HCT116 (cell line): ENCODE data around the gene CCDC183. TPM values are rescaled to one million over a fixed set of nuclear protein-coding genes. Genes with fewer than 3 reads are reported as not detected.

Source experiments
- ATAC-seq: fragments of 200-7000 bp; cut with Tn5 transposase; 2 replicates; pipeline ENCODE4 v1.9.1; 2020; ENCODE audit warnings: mild to moderate bottlenecking, moderate library complexity
- BruUV-seq: library from RNA; stranded (reverse); fragments of 400-500 nt; replicated peaks from 2 replicates; lab custom pipeline; 2021; lab: Mats Ljungman, UMichigan
- CTCF ChIA-PET: fragments of 300-600 bp; sonication (Branson Sonifier 250); formaldehyde crosslinking; loops from one replicate; lab custom pipeline; 2021; ENCODE audit warnings: antibody characterized with exemption; lab: Charles Lee
- POLR2A ChIA-PET: fragments of 300-600, 350-600 bp; sonication (Branson Sonifier 250); formaldehyde crosslinking; loops from one replicate; lab custom pipeline; 2021; ENCODE audit warnings: antibody characterized with exemption; lab: Charles Lee
- RAD21 ChIA-PET, 2 experiments: fragments of 300-600 bp; sonication (Branson Sonifier 250); formaldehyde crosslinking; loops; one replicate each; lab custom pipeline; 2023; ENCODE audit warnings: low total read pairs in 2 of 2; ENCODE audit not compliant: uncharacterized antibody in 2 of 2, unreplicated experiment in 2 of 2, low non-redundant PET in 1 of 2; lab: Charles Lee
- DNase-seq: peaks from one replicate; pipeline ENCODE4 v3.0.0-alpha.2; 2010; ENCODE audit warnings: low read depth, low spot score
- H2AFZ ChIP-seq: fragments of 200-600 bp; shearing (Covaris generic), sonication (generic); 2 replicates; pipeline ENCODE4 v1.6.1; 2017; ENCODE audit warnings: low read depth, mixed run types, mixed read lengths, antibody characterized with exemption, low read length; ENCODE audit not compliant: poor library complexity, severe bottlenecking
- H3K27ac ChIP-seq: 2 replicates; pipeline ENCODE4 v1.5.1; 2012; ENCODE audit warnings: low read depth, low read length
- H3K27me3 ChIP-seq: fragments of 200-600 bp; sonication (generic); 2 replicates; pipeline ENCODE4 v1.6.1; 2016; ENCODE audit warnings: mixed run types, low read length, mixed read lengths; ENCODE audit not compliant: insufficient read depth
- H3K36me3 ChIP-seq, 2 experiments: fragments of 200-500 bp in 1 of 2; fragments of 200-600 bp in 1 of 2; sonication (Bioruptor generic) in 1 of 2; sonication (generic) in 1 of 2; 2 replicates each; pipeline versions ENCODE4 v1.5.1 to v1.6.1; 2014 to 2016; ENCODE audit warnings: low read length in 2 of 2, inconsistent platforms in 1 of 2, mixed read lengths in 1 of 2, mixed run types in 1 of 2; ENCODE audit not compliant: insufficient read depth in 2 of 2, control insufficient read depth in 1 of 2
- H3K4me1 ChIP-seq, 2 experiments: fragments of 200-600 bp in 1 of 2; sonication (generic) in 1 of 2; 2 replicates each; pipeline versions ENCODE4 v1.5.1 to v1.6.1; 2012 to 2017; ENCODE audit warnings: low read length in 2 of 2, inconsistent platforms in 1 of 2, mild to moderate bottlenecking in 1 of 2, mixed read lengths in 1 of 2, mixed run types in 1 of 2, moderate library complexity in 1 of 2; ENCODE audit not compliant: insufficient read depth in 2 of 2, control insufficient read depth in 1 of 2
- H3K4me2 ChIP-seq: fragments of 200-600 bp; sonication (generic); 2 replicates; pipeline ENCODE4 v1.6.1; 2017; ENCODE audit warnings: mixed run types, low read length, mixed read lengths
- H3K4me3 ChIP-seq, 2 experiments: fragments of 200-600 bp in 1 of 2; sonication (generic) in 1 of 2; replicated peaks in 1 of 2; 2 replicates each; pipeline ENCODE4 v1.5.1; 2011 to 2016; ENCODE audit warnings: low read length in 2 of 2, control low read depth in 1 of 2, low read depth in 1 of 2, mild to moderate bottlenecking in 1 of 2, mixed read lengths in 1 of 2, mixed run types in 1 of 2
- H3K79me2 ChIP-seq: fragments of 200-600 bp; sonication (generic); 2 replicates; pipeline ENCODE4 v1.6.1; 2017; ENCODE audit warnings: mild to moderate bottlenecking, mixed run types, low read length, moderate library complexity, mixed read lengths; ENCODE audit not compliant: insufficient read depth
- H3K9ac ChIP-seq: fragments of 200-600 bp; sonication (generic); 2 replicates; pipeline ENCODE4 v1.6.1; 2016; ENCODE audit warnings: low read length, mixed read lengths
- H3K9me2 ChIP-seq: fragments of 200-600 bp; sonication (generic), shearing (Covaris generic); 2 replicates; pipeline ENCODE4 v1.6.1; 2017; ENCODE audit warnings: mixed run types, mild to moderate bottlenecking, moderate library complexity; ENCODE audit not compliant: insufficient read depth
- H3K9me3 ChIP-seq, 2 experiments: fragments of 200-500 bp in 1 of 2; fragments of 200-600 bp in 1 of 2; sonication (Bioruptor generic) in 1 of 2; sonication (generic) in 1 of 2; 2 replicates each; pipeline ENCODE4 v1.6.1; 2014 to 2017; ENCODE audit warnings: low read length in 2 of 2, mixed read lengths in 2 of 2, inconsistent platforms in 1 of 2, low read depth in 1 of 2, mild to moderate bottlenecking in 1 of 2, mixed run types in 1 of 2, moderate library complexity in 1 of 2; ENCODE audit not compliant: control insufficient read depth in 1 of 2, insufficient read depth in 1 of 2
- H4K20me1 ChIP-seq: fragments of 200-600 bp; sonication (generic), shearing (Covaris generic); 2 replicates; pipeline ENCODE4 v1.6.1; 2017; ENCODE audit warnings: mixed run types, mild to moderate bottlenecking, moderate library complexity; ENCODE audit not compliant: insufficient read depth
- CTCF ChIP-seq, 3 experiments: fragments of 200-600 bp in 1 of 3; sonication (generic) in 1 of 3; IDR thresholded peaks in 2 of 3; conservative IDR thresholded peaks in 1 of 3; 2 replicates each; pipeline ENCODE4 v1.5.1; 2012 to 2017; ENCODE audit warnings: low read depth in 2 of 3, low read length in 2 of 3, antibody characterized with exemption in 1 of 3, borderline replicate concordance in 1 of 3, control low read depth in 1 of 3, mild to moderate bottlenecking in 1 of 3, mixed read lengths in 1 of 3, mixed run types in 1 of 3, moderate library complexity in 1 of 3; ENCODE audit not compliant: insufficient read depth in 1 of 3
- EZH2phosphoT487 ChIP-seq: fragments of 200-600 bp; IDR thresholded peaks from 2 replicates; pipeline ENCODE4 v1.6.1; 2018; ENCODE audit warnings: antibody characterized with exemption, borderline replicate concordance
- FOSL1 ChIP-seq: IDR thresholded peaks from 2 replicates; pipeline ENCODE4 v1.6.1; 2012; ENCODE audit warnings: low read depth
- JUND ChIP-seq: IDR thresholded peaks from 2 replicates; pipeline ENCODE4 v1.6.1; 2012
- TCF7L2 ChIP-seq: IDR thresholded peaks from 2 replicates; pipeline ENCODE4 v1.7.0; 2011; ENCODE audit warnings: borderline replicate concordance, inconsistent platforms; ENCODE audit not compliant: insufficient read depth, insufficient read length; ENCODE audit errors: extremely low read depth
- intact Hi-C: fragments of 100-400 bp; cut with micrococcal nuclease; formaldehyde crosslinking; loops from 2 replicates; pipeline ENCODE4 v1.10.0; 2022
- total RNA-seq: library from RNA; stranded (reverse); gene quantifications from one replicate; pipeline ENCODE4 v1.2.1, GENCODE V29; 2021; ENCODE audit not compliant: unreplicated experiment

CCDC183 gene
- total RNA-seq, 1 experiment from 2014 or later, result 2.8 TPM

- Histone ChIP-seq H2AFZ (no peak overlapping the region), H3K4me3 (no peak overlapping the region), H4K20me1 (no peaks in the 10 kb centered on the region), H3K9me2 (no peaks in the 10 kb centered on the region), H3K27ac (no peak overlapping the region), H3K9me3 (no peaks in the 10 kb centered on the region), H3K79me2 (peaks cover 12% of the 10 kb centered on the region; the same call in 1 of the 2 replicates), H3K4me1 (peaks cover 14 to 41% of the 10 kb centered on the region in 2 experiments; a peak in 3 of 4 replicates), H3K27me3 (no peaks in the 10 kb centered on the region), H3K36me3 (no peaks in the 10 kb centered on the region; a peak in 1 of 4 replicates), H3K4me2 (no peak overlapping the region), H3K9ac (no peak overlapping the region)
- no TSS peak for BruUV-seq
- POLR2A ChIA-PET, result no interaction called here
- intact Hi-C loops, result loop anchor here (5.0 to 10.0 kb wide), 2 partner anchors 153 to 435 kb away; partner anchors contain the start of genes CYSRT1, FBXW5, RNF208 and RNF224
- CTCF ChIA-PET, result no interaction called here
- no peak for DNase-seq
- RAD21 ChIA-PET, result no interaction called here
- no peak for ATAC-seq
- TF ChIP-seq EZH2phosphoT487, result no peak
- TF ChIP-seq TCF7L2, result no peak
- no peak for TF ChIP-seq CTCF (IDR thresholded peaks at IDR 0.05 in 2 of 3, conservative IDR thresholded peaks at IDR 0.05 in 1 of 3; ENCODE audit: borderline replicate concordance in 1 of 3, insufficient read depth in 1 of 3, low read depth in 2 of 3, low read length in 2 of 3)
- TF ChIP-seq FOSL1, result no peak
- TF ChIP-seq JUND, result no peak
These were observed 6.6 kb upstream of the CCDC183 start for GRCh38 chr9:136789523-136789937.
